NCI-H2171 treated with DMSO at 0.1 percent for 48 hours (cell line): ENCODE results near the gene DBNDD2.

Experiments
- DNase-seq: peaks from one replicate; lab custom pipeline; 2025; lab: John Stamatoyannopoulos, UW

Gene DBNDD2

DNA sequence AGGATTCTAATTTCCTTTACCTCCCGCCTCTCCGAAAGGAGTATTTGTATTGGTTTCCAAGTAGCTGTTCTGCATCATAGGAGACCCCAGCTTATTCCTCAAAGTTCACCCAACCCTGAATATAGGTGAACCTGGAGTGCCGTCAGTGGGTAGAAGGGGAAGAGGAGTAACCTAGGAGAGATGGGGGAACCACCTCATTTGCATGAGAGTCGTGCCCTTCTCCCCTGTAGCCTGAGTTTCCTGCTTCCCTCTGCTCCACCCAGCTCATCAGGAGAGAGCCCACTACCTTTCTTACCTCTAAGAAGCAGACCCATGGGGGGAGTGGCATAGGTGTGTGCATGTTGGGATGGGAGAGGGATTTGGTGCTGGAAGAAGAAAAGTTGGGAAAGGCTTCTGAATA lies 44.1 kb downstream of the DBNDD2 start:
- no peak for DNase-seq

DNA sequence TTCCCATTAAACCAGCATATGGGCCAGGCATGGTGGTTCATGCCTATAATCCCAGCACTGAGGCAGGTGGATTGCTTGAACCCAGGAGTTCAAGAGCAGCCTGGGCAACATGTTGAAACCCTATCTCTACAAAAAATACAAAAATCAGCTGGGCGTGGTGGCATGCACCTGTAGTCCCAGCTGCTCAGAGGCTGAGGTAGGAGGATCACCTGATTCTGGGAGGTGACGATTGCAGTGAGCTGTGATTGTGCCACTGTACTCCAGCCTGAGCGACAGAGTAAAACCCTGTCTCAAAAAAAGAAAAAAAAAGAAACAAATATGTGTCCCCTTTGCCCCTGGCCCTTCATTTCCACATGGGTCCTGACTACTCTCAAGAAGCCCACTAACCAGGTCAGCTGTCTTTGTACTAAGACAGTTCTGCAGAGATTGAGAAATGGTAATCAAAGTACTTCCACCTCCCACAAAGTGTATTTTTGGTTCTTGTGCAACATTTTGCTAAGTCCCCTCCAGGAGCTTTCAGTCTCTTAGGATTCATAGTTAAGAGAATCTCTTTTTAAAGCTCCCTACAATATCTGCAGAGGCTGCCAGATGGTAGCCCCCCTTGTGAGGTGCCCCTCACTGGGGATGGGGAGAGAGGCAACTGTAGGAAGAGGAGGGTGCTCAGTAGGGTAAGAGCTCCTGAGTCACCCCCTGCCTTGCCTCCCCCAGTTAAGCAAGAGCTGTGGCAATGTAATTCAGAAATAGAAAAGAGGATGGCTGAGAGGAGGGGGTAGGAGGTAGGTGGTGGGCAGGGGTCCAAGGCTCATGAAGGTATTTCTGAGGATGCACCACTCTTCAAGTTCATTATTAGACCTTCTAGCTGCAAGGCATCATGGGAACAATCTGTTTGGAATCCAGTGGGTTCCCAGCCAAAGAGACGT lies 44.9 kb downstream of the DBNDD2 start:
- peak; percentile 75 for DNase-seq

DNA sequence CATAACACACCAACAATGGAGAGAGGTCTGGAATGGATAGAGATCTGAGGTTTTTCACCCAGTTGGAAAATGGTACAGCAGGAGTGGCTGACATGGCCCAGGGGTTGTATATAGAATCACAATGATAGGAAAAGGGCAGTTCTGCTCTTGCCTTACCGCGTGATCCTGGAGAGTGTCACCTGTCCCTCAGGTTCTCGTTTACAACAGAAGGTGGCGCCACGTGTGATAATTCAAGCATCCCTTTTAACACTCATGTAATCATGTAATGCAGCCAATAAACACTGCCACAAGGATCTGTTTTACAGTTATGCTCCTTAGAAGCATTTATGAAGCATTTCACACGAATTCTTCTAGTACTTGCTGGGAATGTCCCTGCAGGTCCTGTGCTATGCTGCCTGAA lies 48.5 kb downstream of the DBNDD2 start:
- peak; percentile 26 for DNase-seq

DNA sequence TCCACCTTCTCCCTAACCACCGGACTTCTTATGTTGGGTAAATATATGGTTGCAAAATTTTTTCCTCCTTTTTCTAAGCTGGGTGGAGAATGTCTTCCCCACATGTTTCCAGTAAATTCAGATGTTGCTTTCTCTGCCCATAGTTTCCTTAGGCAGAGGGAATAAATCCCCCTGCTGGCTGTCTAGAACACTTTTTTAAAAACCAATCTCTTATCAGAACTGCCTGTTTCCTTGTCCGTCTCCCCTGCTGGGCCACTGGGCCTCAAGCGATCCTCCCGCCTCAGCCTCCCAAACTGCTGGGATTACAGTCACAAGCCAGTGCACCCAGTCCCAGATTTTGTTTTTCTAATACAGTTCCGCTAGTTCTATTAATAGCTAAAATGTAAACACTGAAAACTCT lies 51.5 kb downstream of the DBNDD2 start:
- DNase-seq: peak; percentile 25
